B cell (primary cell): ENCODE data around the gene THY1. TPM values are rescaled to one million over a fixed set of nuclear protein-coding genes. Genes with fewer than 3 reads are reported as not detected.

Experiments used
- ATAC-seq: fragments of 200-7000 bp; cut with Tn5 transposase; one replicate; pipeline ENCODE4 v1.10.0; 2021; ENCODE audit warnings: low read depth, mild to moderate bottlenecking, moderate number of reproducible peaks, moderate library complexity
- CTCF ChIA-PET: fragments of 350-600 bp; sonication (Branson Sonifier 250); formaldehyde crosslinking; loops from one replicate; lab custom pipeline; 2021; ENCODE audit warnings: antibody characterized with exemption, inconsistent platforms; lab: Charles Lee
- POLR2A ChIA-PET: fragments of 350-600 bp; sonication (Branson Sonifier 250); formaldehyde crosslinking; loops from one replicate; lab custom pipeline; 2021; ENCODE audit warnings: antibody characterized with exemption; lab: Charles Lee
- DNase-seq: peaks from one replicate; pipeline ENCODE4 v3.0.0; 2013
- H2AFZ ChIP-seq: 2 replicates; pipeline ENCODE4 v1.6.1; 2012; ENCODE audit warnings: mild to moderate bottlenecking, low read depth, low read length; ENCODE audit not compliant: insufficient read depth, poor library complexity, severe bottlenecking
- H3K27ac ChIP-seq, 2 donors: 1 replicate in 1 of 2; 2 replicates in 1 of 2; pipeline ENCODE4 v1.5.1; 2012 to 2013; ENCODE audit warnings: low read length in 2 of 2, mild to moderate bottlenecking in 2 of 2, moderate library complexity in 1 of 2
- H3K27me3 ChIP-seq, 4 experiments: fragments of 200-600 bp in 1 of 4; sonication (generic) in 1 of 4; replicated peaks in 1 of 4; 1 replicate in 2 of 4; 2 replicates in 2 of 4; pipeline versions ENCODE4 v1.6.1 to v1.7.0; 2013 to 2016; ENCODE audit warnings: low read length in 3 of 4, mild to moderate bottlenecking in 2 of 4, mixed read lengths in 1 of 4, moderate library complexity in 1 of 4; ENCODE audit not compliant: insufficient read depth in 4 of 4, control insufficient read depth in 3 of 4; ENCODE audit errors: control extremely low read depth in 1 of 4
- H3K36me3 ChIP-seq, 2 experiments: replicated peaks in 1 of 2; 1 replicate in 1 of 2; 2 replicates in 1 of 2; pipeline versions ENCODE4 v1.6.1 to v1.7.1; 2013; ENCODE audit warnings: low read length in 1 of 2; ENCODE audit not compliant: insufficient read depth in 2 of 2, control insufficient read depth in 1 of 2; ENCODE audit errors: control extremely low read depth in 1 of 2, extremely low read depth in 1 of 2
- H3K4me1 ChIP-seq, 2 donors: fragments of 200-600 bp in 1 of 2; sonication (generic) in 1 of 2; 1 replicate in 1 of 2; 2 replicates in 1 of 2; pipeline versions ENCODE4 v1.5.1 to v1.6.1; 2013 to 2017; ENCODE audit warnings: low read length in 2 of 2; ENCODE audit not compliant: control insufficient read depth in 2 of 2, insufficient read depth in 2 of 2
- H3K4me2 ChIP-seq: replicated peaks from 2 replicates; pipeline ENCODE3; 2012; ENCODE audit warnings: mild to moderate bottlenecking, low read depth, low read length; ENCODE audit not compliant: poor library complexity, severe bottlenecking
- H3K4me3 ChIP-seq, 5 experiments: fragments of 200-600 bp in 1 of 5; sonication (generic) in 1 of 5; 1 replicate in 3 of 5; 2 replicates in 2 of 5; pipeline versions ENCODE4 v1.5.1 to v1.7.0; 2011 to 2016; ENCODE audit warnings: low read length in 4 of 5, mild to moderate bottlenecking in 4 of 5, low read depth in 2 of 5, control low read depth in 1 of 5, moderate library complexity in 1 of 5; ENCODE audit not compliant: insufficient read depth in 1 of 5; ENCODE audit errors: control extremely low read depth in 1 of 5, extremely low read depth in 1 of 5
- H3K79me2 ChIP-seq: fragments of 200-600 bp; sonication (generic); one replicate; pipeline ENCODE4 v1.6.0; 2016; ENCODE audit warnings: low read length; ENCODE audit not compliant: control insufficient read depth, insufficient read depth
- H3K9ac ChIP-seq: fragments of 200-600 bp; sonication (generic); 2 replicates; pipeline ENCODE4 v1.6.1; 2017; ENCODE audit warnings: mild to moderate bottlenecking, low read length, moderate library complexity
- H3K9me3 ChIP-seq, 3 donors: one replicate each; pipeline versions ENCODE4 v1.6.1 to v1.7.1; 2013; ENCODE audit warnings: low read length in 2 of 3; ENCODE audit not compliant: control insufficient read depth in 2 of 3, insufficient read depth in 1 of 3; ENCODE audit errors: control extremely low read depth in 1 of 3
- H4K20me1 ChIP-seq: 2 replicates; pipeline ENCODE4 v1.6.0; 2012; ENCODE audit warnings: mild to moderate bottlenecking, low read length; ENCODE audit not compliant: insufficient read depth, control insufficient read depth, poor library complexity, severe bottlenecking
- H3K27ac Mint-ChIP-seq: one replicate; pipeline ENCODE4 v1.8.0; 2021; ENCODE audit warnings: mixed read lengths
- H3K27me3 Mint-ChIP-seq: one replicate; pipeline ENCODE4 v1.8.0; 2021; ENCODE audit warnings: mixed read lengths
- H3K4me1 Mint-ChIP-seq: one replicate; pipeline ENCODE4 v1.8.0; 2021; ENCODE audit warnings: mixed read lengths
- H3K4me3 Mint-ChIP-seq: one replicate; pipeline ENCODE4 v1.8.0; 2021; ENCODE audit warnings: mixed read lengths
- H3K9me3 Mint-ChIP-seq: one replicate; pipeline ENCODE4 v1.8.0; 2022; ENCODE audit warnings: mixed read lengths; ENCODE audit not compliant: insufficient read depth
- EZH2 ChIP-seq: IDR thresholded peaks from 2 replicates; pipeline ENCODE4 v1.6.1; 2012; ENCODE audit warnings: borderline replicate concordance, low read depth, mild to moderate bottlenecking, moderate library complexity, low read length; ENCODE audit not compliant: insufficient read depth, poor library complexity, severe bottlenecking
- WGBS: methylation state at CpG from one replicate; pipeline ENCODE4 v1.1.5; 2013; ENCODE audit warnings: missing lambda C conversion rate; ENCODE audit not compliant: insufficient coverage; 5-methylcytosine and 5-hydroxymethylcytosine counted together
- intact Hi-C: fragments of 100-400 bp; cut with micrococcal nuclease; formaldehyde crosslinking; loops from one replicate; pipeline ENCODE4 v1.10.0; 2022
- polyA plus RNA-seq: library from polyadenylated mRNA; depleted of rRNA; stranded (reverse); fragments of >200 nt; gene quantifications from 2 replicates; pipeline ENCODE4 v1.2.3, GENCODE V29; 2012
- total RNA-seq, 2 donors: library from RNA; stranded (reverse); fragments of 120-200 nt in 1 of 2; gene quantifications; 1 replicate in 1 of 2; 2 replicates in 1 of 2; pipeline versions ENCODE4 v1.2.3 to v1.2.4, GENCODE V29; 2013 to 2022
- TF ChIP-seq, protein P1 (sequence below): fragments of 200-600 bp; IDR thresholded peaks from one replicate; pipeline ENCODE4 v1.8.0; 2022; ENCODE audit warnings: antibody characterized with exemption, mild to moderate bottlenecking

THY1 gene
- total and polyA plus RNA-seq, 2 donors (not counting 1 experiment from before 2014, with no cell fraction given), result not detected

- Histone ChIP-seq H4K20me1 (no peaks in the 10 kb centered on the region), H3K79me2 (no peaks in the 10 kb centered on the region), H3K4me2 (no peak overlapping the region), H3K4me3 (no peak overlapping the region), H3K9me3 (peaks cover 0 to under 1% (median 0%) of the 10 kb centered on the region in 3 donors), H3K4me1 (peaks cover 12 to 15% of the 10 kb centered on the region in 2 donors), H3K27ac (no peak overlapping the region), H3K36me3 (no peaks in the 10 kb centered on the region), H3K27me3 (peaks cover 0 to 13% (median 5%) of the 10 kb centered on the region in 4 experiments), H3K9ac (no peak overlapping the region), H2AFZ (no peak overlapping the region)
- TF ChIP-seq, protein P1, sequence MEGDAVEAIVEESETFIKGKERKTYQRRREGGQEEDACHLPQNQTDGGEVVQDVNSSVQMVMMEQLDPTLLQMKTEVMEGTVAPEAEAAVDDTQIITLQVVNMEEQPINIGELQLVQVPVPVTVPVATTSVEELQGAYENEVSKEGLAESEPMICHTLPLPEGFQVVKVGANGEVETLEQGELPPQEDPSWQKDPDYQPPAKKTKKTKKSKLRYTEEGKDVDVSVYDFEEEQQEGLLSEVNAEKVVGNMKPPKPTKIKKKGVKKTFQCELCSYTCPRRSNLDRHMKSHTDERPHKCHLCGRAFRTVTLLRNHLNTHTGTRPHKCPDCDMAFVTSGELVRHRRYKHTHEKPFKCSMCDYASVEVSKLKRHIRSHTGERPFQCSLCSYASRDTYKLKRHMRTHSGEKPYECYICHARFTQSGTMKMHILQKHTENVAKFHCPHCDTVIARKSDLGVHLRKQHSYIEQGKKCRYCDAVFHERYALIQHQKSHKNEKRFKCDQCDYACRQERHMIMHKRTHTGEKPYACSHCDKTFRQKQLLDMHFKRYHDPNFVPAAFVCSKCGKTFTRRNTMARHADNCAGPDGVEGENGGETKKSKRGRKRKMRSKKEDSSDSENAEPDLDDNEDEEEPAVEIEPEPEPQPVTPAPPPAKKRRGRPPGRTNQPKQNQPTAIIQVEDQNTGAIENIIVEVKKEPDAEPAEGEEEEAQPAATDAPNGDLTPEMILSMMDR, result no peak
- TF ChIP-seq EZH2, result no peak
- Mint-ChIP-seq H3K4me3 (no peak overlapping the region), H3K4me1 (peaks cover 6% of the 10 kb centered on the region), H3K9me3 (no peaks in the 10 kb centered on the region), H3K27ac (no peak overlapping the region), H3K27me3 (peaks cover 5% of the 10 kb centered on the region)
- intact Hi-C loops, result no loop called here
- no peak for ATAC-seq
- CTCF ChIA-PET, result interaction anchor here (0.8 to 6.5 kb wide), 6 partner anchors 8 to 21 kb away, joined by 3 to 61 read pairs (median 4); no protein-coding TSS in a partner anchor
- no peak for DNase-seq
- 75% methylated on average over 8 of the region's 12 CpGs for whole genome bisulfite sequencing
- POLR2A ChIA-PET, result no interaction called here
These were observed 45.7 kb downstream of the THY1 start for GRCh38 chr11:119377112-119377901.
